Endothelial cell of umbilical vein (primary cell): Measurements from ENCODE around the gene OSBPL9. TPM values are rescaled to one million over a fixed set of nuclear protein-coding genes. Genes with fewer than 3 reads are reported as not detected.

Source experiments
- BruUV-seq: library from RNA; stranded (reverse); fragments of 400-500 nt; replicated peaks from 2 replicates; lab custom pipeline; 2021; lab: Mats Ljungman, UMichigan
- CTCF ChIA-PET: fragments of 300-600, 350-600 bp; sonication (Branson Sonifier 250); formaldehyde crosslinking; loops from one replicate; lab custom pipeline; 2021; ENCODE audit warnings: antibody characterized with exemption, inconsistent platforms; lab: Charles Lee
- POLR2A ChIA-PET: fragments of 300-600, 350-600 bp; sonication (Branson Sonifier 250); formaldehyde crosslinking; loops from one replicate; lab custom pipeline; 2021; ENCODE audit warnings: antibody characterized with exemption, inconsistent platforms; lab: Charles Lee
- DNase-seq: peaks from one replicate; pipeline ENCODE4 v3.0.0-alpha.2; 2011; ENCODE audit warnings: low read depth, low spot score
- FAIRE-seq: peaks from 2 replicates; lab custom pipeline; 2011; peaks lifted over from hg19 to GRCh38; lab: Jason Lieb, UNC
- H2AFZ ChIP-seq: 2 replicates; pipeline ENCODE4 v1.6.0; 2012; ENCODE audit warnings: low read depth, low read length, control low read depth, inconsistent platforms
- H3K27ac ChIP-seq: 2 replicates; pipeline ENCODE4 v1.5.1; 2011; ENCODE audit warnings: low read depth, mild to moderate bottlenecking, control low read depth, low read length, moderate library complexity; ENCODE audit not compliant: insufficient read depth
- H3K27me3 ChIP-seq, 2 experiments: 2 replicates each; pipeline versions ENCODE4 v1.6.0 to v1.6.1; 2011; ENCODE audit warnings: low read length in 2 of 2, mixed read lengths in 1 of 2; ENCODE audit not compliant: control insufficient read depth in 2 of 2, insufficient read depth in 2 of 2
- H3K36me3 ChIP-seq, 2 experiments: 2 replicates in 1 of 2; 3 replicates in 1 of 2; pipeline ENCODE4 v1.5.1; 2011; ENCODE audit warnings: low read length in 2 of 2, mild to moderate bottlenecking in 1 of 2, moderate library complexity in 1 of 2; ENCODE audit not compliant: control insufficient read depth in 2 of 2, insufficient read depth in 2 of 2; ENCODE audit errors: extremely low read depth in 1 of 2
- H3K4me1 ChIP-seq: 3 replicates; pipeline ENCODE4 v1.5.1; 2011; ENCODE audit warnings: mild to moderate bottlenecking, low read length; ENCODE audit not compliant: control insufficient read depth, insufficient read depth; ENCODE audit errors: extremely low read depth
- H3K4me2 ChIP-seq: 2 replicates; pipeline ENCODE4 v1.6.1; 2011; ENCODE audit warnings: low read length, control low read depth, mixed read lengths; ENCODE audit not compliant: insufficient read depth
- H3K4me3 ChIP-seq, 3 experiments: fragments of 200-600 bp in 1 of 3; sonication (generic), shearing (Covaris generic) in 1 of 3; replicated peaks in 1 of 3; 2 replicates each; pipeline ENCODE4 v1.5.1; 2011 to 2016; ENCODE audit warnings: control low read depth in 3 of 3, low read length in 3 of 3, mild to moderate bottlenecking in 2 of 3, inconsistent platforms in 1 of 3, low read depth in 1 of 3, moderate library complexity in 1 of 3; ENCODE audit not compliant: insufficient read depth in 1 of 3
- H3K79me2 ChIP-seq: 2 replicates; pipeline ENCODE4 v1.6.0; 2012; ENCODE audit warnings: low read length, inconsistent platforms; ENCODE audit not compliant: control insufficient read depth, insufficient read depth
- H3K9ac ChIP-seq: replicated peaks from 2 replicates; pipeline ENCODE3; 2011; ENCODE audit warnings: low read length, control low read depth; ENCODE audit not compliant: insufficient read depth; ENCODE audit errors: extremely low read depth
- H3K9me1 ChIP-seq: replicated peaks from 3 replicates; pipeline ENCODE4 v1.6.0; 2011; ENCODE audit warnings: mild to moderate bottlenecking, low read length; ENCODE audit not compliant: control insufficient read depth, insufficient read depth; ENCODE audit errors: extremely low read depth
- H3K9me3 ChIP-seq: replicated peaks from 2 replicates; pipeline ENCODE4 v1.5.1; 2012; ENCODE audit warnings: low read length, inconsistent platforms; ENCODE audit not compliant: control insufficient read depth, insufficient read depth
- H4K20me1 ChIP-seq: replicated peaks from 2 replicates; pipeline ENCODE3; 2011; ENCODE audit warnings: mild to moderate bottlenecking, low read length; ENCODE audit not compliant: control insufficient read depth, insufficient read depth; ENCODE audit errors: extremely low read depth
- CTCF ChIP-seq, 2 donors: IDR thresholded peaks; 1 replicate in 1 of 2; 2 replicates in 1 of 2; pipeline ENCODE4 v1.5.1; 2011; ENCODE audit warnings: low read length in 2 of 2, mild to moderate bottlenecking in 2 of 2, moderate library complexity in 2 of 2, control low read depth in 1 of 2, inconsistent platforms in 1 of 2, low read depth in 1 of 2; ENCODE audit not compliant: insufficient read depth in 1 of 2; ENCODE audit errors: extremely low read depth in 1 of 2
- EZH2 ChIP-seq: IDR thresholded peaks from 2 replicates; pipeline ENCODE4 v1.6.1; 2012; ENCODE audit warnings: borderline replicate concordance, low read depth, mild to moderate bottlenecking, moderate library complexity, low read length, inconsistent platforms; ENCODE audit not compliant: severe bottlenecking
- FOS ChIP-seq: IDR thresholded peaks from 2 replicates; pipeline ENCODE4 v1.6.1; 2011; ENCODE audit warnings: mild to moderate bottlenecking, low read length, moderate library complexity, borderline replicate concordance; ENCODE audit not compliant: insufficient read depth
- GATA2 ChIP-seq: IDR thresholded peaks from 2 replicates; pipeline ENCODE4 v1.7.0; 2011; ENCODE audit warnings: low read depth, mild to moderate bottlenecking, moderate library complexity, mixed read lengths, low read length; ENCODE audit not compliant: insufficient read length, insufficient read depth
- JUN ChIP-seq: IDR thresholded peaks from 2 replicates; pipeline ENCODE4 v1.6.1; 2011; ENCODE audit warnings: borderline replicate concordance, low read depth; ENCODE audit not compliant: insufficient read length, insufficient read depth
- MAX ChIP-seq: IDR thresholded peaks from 2 replicates; pipeline ENCODE4 v1.6.1; 2011; ENCODE audit not compliant: insufficient read depth, insufficient read length
- MYC ChIP-seq: IDR thresholded peaks from one replicate; pipeline ENCODE4 v1.6.1; 2011; ENCODE audit warnings: mild to moderate bottlenecking, low read depth, low read length
- POLR2A ChIP-seq: IDR thresholded peaks from 2 replicates; pipeline ENCODE4 v1.6.1; 2012; ENCODE audit warnings: low read depth, mild to moderate bottlenecking, control low read depth, low read length
- POLR2AphosphoS5 ChIP-seq: IDR thresholded peaks from 2 replicates; pipeline ENCODE4 v1.6.1; 2012; ENCODE audit warnings: low read depth, mild to moderate bottlenecking, control low read depth, low read length, moderate library complexity; ENCODE audit not compliant: insufficient read depth
- dilution Hi-C: fragments of 300-500 bp; cut with MboI; formaldehyde crosslinking; loops from one replicate; pipeline ENCODE4 v1.15.0; 2019; ENCODE audit warnings: low sequenced_read_pairs; ENCODE audit not compliant: extremely low pct_ligation_motif_present
- intact Hi-C: fragments of 100-400 bp; cut with micrococcal nuclease; formaldehyde crosslinking; loops from one replicate; pipeline ENCODE4 v1.10.0; 2022
- polyA plus RNA-seq, 4 experiments: library from polyadenylated mRNA; depleted of rRNA in 3 of 4; stranded (reverse) in 3 of 4; unstranded in 1 of 4; fragments of >200 nt; gene quantifications; 2 replicates each; pipeline versions ENCODE4 v1.2.1 to v1.2.3, GENCODE V29; 2011 to 2012; ENCODE audit warnings: missing spikeins in 1 of 4
- total RNA-seq: library from RNA; stranded (reverse); gene quantifications from 2 replicates; pipeline ENCODE4 v1.2.3, GENCODE V29; 2021

Gene OSBPL9
- total and polyA plus RNA-seq, 2 donors (not counting 3 experiments of a cell fraction or from before 2014, with no cell fraction given), result 46.2 to 80.3 TPM

DNA sequence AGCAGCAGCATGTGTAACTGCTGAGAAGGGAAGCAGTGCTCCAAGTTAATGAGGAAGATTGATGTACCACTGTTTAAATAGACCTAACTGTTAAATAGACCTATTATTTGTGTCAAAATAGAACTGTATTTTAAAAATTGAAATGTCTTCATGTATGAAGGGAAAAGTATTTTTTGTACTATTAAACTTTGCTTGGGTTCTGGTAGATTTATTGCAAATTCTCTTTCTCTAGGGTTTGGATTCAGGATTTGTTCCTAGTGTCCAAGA lies 128.3 kb downstream of the OSBPL9 start:
- H2AFZ ChIP-seq, result no peak overlapping the region
- no peak overlapping the region for H3K4me2 ChIP-seq
- H3K79me2 ChIP-seq, result peaks cover 2% of the 10 kb centered on the region
- TF ChIP-seq MAX (no peak), POLR2AphosphoS5 (no peak)
- no peak for DNase-seq
- H3K27me3 ChIP-seq, result no peaks in the 10 kb centered on the region
- H3K9me1 ChIP-seq, result no peaks in the 10 kb centered on the region
- no peak overlapping the region for H3K27ac ChIP-seq
- intact Hi-C loops, result no loop called here
- POLR2A ChIA-PET, result no interaction called here
- CTCF ChIA-PET, result no interaction called here
- H3K36me3 ChIP-seq, result peaks cover 0 to 3% of the 10 kb centered on the region in 2 experiments
- no peaks in the 10 kb centered on the region for H3K9me3 ChIP-seq
- no peak overlapping the region for H3K4me3 ChIP-seq
- H4K20me1 ChIP-seq, result no peaks in the 10 kb centered on the region
- no peak overlapping the region for H3K9ac ChIP-seq
- dilution Hi-C loops, result no loop called here
- H3K4me1 ChIP-seq, result peaks cover 18% of the 10 kb centered on the region
- no TSS peak for BruUV-seq
- FAIRE-seq, result no peak

DNA sequence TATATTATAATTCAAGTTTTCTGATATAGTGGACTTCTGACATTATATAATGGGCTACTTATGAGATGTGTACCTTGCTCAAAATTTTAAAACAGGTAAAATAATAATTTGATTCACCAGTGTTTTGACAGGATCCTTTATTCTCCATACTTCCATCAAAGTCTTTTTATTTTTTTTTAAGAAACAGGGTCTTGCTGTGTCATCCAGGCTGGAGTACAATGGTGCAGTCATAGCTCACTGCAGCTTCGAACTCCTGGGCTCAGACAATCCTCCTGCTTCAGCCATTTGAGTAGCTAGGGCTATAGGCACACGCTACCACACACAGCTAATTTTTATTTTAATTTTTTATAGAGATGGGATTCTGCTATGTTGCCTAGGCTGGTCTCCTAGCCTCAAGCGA lies 132.3 kb downstream of the OSBPL9 start:
- no peak overlapping the region for H3K9ac ChIP-seq
- no peak overlapping the region for H3K27ac ChIP-seq
- no peak overlapping the region for H2AFZ ChIP-seq
- H3K9me1 ChIP-seq, result no peaks in the 10 kb centered on the region
- DNase-seq (no peak), FAIRE-seq (no peak)
- no peaks in the 10 kb centered on the region for H3K27me3 ChIP-seq
- TF ChIP-seq JUN, result no peak
- no peak for TF ChIP-seq CTCF (IDR thresholded peaks at IDR 0.05; ENCODE audit: extremely low read depth in 1 of 2, insufficient read depth in 1 of 2, low read depth in 1 of 2, low read length in 2 of 2)
- TF ChIP-seq FOS, result no peak
- TF ChIP-seq EZH2, result no peak
- no peak for TF ChIP-seq MYC
- TF ChIP-seq POLR2A, result no peak
- no peak for TF ChIP-seq MAX
- no peak for TF ChIP-seq GATA2
- TF ChIP-seq POLR2AphosphoS5, result no peak
- H3K9me3 ChIP-seq, result no peaks in the 10 kb centered on the region
- intact Hi-C loops (no loop called here), dilution Hi-C loops (no loop called here)
- POLR2A ChIA-PET, result no interaction called here
- H3K4me1 ChIP-seq, result peaks cover 20% of the 10 kb centered on the region
- no peaks in the 10 kb centered on the region for H4K20me1 ChIP-seq
- H3K79me2 ChIP-seq, result no peaks in the 10 kb centered on the region
- CTCF ChIA-PET, result interaction anchor here (2.6 kb wide), 1 partner anchor 9 kb away, joined by 8 read pairs; no protein-coding TSS in a partner anchor
- H3K4me2 ChIP-seq, result no peak overlapping the region
- peaks cover 3 to 9% of the 10 kb centered on the region in 2 experiments for H3K36me3 ChIP-seq
- no peak overlapping the region for H3K4me3 ChIP-seq
- no TSS peak for BruUV-seq
